GM21515 (cell line): ENCODE results near the gene KANK4.
"Not testable (repeated sequence)": the region's sequence is repeated elsewhere in the genome, so short reads cannot be mapped to it uniquely, and the experiment has no call there.

Source experiments
- ATAC-seq: cut with Tn5 transposase; IDR thresholded peaks from one replicate; pipeline ENCODE4 v1.9.1; 2021; ENCODE audit not compliant: unreplicated experiment

KANK4 gene

DNA sequence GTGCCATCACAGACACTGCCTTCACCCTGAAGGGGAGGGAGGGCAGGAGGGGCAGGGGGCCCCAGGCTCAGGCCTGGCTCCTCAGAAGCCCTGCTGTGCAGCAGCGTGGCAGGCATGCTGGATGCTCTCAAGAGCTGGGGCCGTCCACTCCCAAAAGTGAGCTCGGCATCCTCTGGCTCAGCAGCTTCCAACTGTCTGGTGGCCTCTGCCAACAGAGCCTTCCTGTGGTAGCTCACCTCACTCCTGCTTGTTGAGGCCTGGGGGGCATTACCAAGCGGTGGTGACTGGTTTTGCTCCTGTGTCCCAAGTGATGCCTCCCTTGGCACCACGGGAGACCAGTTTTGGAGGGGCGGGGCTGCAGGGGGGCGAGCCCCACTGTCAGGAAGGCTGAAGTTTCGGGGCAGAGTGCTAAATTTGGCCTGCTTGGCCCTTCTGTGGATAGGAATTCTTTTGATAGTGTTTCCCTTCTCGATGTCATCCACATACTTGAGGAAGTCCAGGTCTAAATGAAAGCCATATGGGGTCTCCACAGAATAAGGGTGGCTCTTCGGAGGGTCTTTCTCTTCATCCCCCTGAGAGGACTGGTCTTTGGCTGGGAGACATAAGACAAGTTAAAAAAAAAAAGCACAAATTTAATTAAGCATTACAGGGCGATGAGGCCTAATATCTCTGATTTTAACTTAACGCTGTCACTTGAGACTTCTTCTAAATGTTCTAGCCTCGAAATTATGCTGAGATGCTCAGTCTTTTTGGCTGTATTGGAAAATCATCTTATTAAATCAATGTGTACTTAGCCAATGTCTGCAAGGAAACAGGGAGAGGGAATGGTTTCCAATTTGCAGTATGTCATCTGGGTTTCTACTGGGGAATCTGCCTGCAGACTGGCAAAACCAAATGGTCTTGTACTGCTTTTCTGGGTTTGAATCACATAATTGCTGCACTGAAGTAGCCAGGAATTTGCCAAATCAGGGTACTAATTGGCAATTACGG is 44.4 kb downstream of the KANK4 start:
- no peak for ATAC-seq

DNA sequence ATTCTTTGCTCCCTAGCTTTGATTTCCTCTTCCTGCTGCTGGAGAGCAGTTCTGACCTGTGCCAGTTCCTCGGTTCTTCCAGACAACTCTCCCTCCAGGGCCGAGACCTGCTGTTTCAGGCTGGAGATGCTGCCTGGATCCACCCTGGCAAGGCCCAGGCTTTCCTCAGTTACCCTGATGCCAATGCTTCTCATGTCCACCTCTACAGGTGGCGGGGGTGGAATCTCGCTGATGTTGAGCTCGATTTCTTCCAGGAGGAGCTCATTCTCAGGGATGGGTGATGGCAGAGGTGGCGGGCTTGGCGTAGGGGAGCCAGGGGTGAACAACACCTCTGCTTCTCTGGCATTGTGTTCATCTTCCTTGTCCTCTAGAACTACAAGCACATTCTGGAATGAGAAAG is 45.3 kb downstream of the KANK4 start:
- no peak for ATAC-seq

DNA sequence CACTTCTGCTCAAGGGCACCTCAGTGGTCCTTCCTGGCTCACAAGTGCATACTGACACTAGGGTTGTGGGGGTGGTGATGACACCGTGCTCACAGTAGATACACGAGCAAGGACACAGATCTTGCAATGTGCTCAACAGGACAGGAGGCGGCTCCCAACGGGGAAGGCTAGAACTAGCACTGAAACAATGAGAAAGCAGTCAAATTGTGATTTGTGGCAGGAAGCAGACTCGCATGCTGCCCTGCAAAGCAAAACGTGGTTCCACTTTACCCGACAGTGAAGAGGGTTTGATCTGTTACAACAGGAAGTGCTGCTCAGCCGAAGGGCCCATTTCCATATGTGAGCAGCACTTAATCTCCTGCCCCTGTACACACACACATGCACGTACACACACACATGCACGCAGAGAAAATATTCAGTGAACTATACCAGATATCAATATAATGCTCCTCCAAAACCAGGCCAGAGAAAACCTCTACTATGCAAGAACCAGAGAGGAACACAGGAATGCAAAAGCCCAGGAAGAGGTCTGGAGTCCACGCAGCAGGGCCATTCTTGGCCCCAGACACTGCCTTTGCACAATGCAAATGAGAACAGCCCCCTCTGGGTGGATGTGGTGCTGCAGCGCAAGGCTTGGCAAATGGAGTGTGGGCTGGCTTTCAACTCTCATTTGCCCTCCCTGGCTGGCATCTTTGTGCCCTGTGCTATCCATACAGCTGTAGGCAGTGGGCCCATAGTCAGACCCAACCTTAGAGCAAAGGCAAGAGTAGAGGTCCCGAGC is 47.1 kb downstream of the KANK4 start:
- peak; percentile 90 for ATAC-seq

GRCh38 chr1:62271134-62271533 is 48.1 kb downstream of the KANK4 start:
- no peak for ATAC-seq

DNA sequence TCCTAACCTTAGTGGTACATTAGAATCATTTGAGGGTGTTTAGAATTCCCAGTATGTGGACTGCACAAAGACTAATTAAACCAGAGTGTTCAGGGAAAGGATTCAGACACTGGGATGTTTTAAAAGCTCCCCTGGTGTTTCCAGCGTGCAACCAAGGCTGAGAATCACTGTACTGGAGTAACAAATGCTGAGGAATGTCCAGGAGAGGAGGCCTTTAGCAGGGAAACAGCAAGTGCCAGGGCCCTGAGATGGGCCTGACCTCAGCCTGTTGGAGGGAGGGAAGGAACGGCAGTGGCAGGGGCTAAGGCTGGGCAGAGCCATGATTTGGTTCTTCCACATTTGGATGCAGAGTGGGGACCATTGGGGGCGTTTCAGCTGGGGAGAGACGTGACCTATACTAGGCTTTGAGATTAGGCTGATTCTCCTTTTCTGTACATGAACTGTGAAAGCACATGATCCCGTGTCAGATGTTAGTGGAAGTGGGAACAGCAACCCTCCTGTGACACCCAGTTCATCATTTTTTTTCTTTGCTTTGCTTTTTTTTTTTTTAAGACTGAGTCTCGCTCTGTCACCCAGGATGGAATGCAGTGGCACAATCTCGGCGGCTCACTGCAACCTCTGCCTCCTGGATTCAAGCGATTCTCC is 49.3 kb downstream of the KANK4 start:
- ATAC-seq, result no peak

GRCh38 chr1:62269439-62269838 is 49.8 kb downstream of the KANK4 start:
- no peak for ATAC-seq

DNA sequence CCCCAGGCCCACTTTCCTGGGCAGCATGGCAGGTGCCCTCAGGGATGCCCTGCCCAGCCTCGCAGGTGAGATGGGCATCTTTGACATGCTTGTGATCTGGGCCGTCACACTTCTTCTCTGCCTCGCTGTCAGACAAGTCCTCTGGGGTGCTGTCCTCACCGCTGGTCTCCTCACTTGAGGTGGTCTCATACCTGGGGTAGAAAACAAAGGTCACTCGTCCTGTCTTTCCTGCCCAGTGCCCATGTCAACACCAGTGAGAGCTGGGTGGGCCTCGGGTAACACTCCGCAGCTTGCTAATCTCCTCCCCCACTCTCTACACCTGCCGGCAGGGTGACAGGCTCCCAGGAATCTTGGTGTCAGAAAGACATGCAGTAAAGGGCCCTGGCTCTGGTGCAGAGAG is 50.9 kb downstream of the KANK4 start:
- ATAC-seq, result no peak

DNA sequence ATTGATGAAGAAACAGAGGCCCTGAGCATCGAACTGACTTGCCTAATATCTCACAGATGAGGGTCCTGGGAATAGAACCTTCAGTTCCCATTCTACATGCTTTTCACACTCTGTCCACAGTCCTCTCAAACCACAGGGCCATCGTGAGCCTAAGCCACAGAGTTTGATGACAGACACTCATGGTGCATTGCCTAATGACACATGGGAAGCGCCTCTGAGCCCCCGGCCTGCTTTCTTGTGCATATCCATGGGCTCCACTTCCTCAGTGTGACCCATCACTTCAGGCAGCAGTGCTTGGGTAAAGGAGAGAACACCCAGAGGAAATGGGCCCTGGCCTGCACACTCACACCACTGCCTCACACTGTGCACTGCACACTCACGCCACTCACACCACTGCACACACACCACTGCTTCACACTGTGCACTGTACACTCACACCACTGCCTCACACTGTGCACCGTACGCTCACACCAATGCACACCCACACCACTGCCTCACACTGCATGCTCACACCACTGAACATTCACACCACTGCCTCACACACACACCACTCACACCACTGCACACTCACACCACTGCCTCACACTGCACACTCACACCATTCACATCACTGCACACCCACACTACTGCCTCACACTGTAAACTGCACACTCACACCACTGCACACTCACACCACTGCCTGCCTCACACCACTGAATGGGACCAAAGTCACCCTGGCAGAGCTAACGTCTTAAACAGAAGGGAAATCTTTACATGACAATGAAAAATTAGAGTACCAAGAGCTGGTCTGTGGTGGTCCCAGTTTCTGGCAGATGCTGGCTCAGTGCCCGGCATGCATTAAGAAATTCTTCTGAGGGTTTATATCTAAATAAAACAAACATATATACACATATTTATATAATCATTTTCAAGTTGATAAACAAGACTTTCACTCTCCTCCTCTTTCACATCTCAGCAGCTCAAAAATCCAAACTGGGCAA is 53.0 kb downstream of the KANK4 start:
- no peak for ATAC-seq

DNA sequence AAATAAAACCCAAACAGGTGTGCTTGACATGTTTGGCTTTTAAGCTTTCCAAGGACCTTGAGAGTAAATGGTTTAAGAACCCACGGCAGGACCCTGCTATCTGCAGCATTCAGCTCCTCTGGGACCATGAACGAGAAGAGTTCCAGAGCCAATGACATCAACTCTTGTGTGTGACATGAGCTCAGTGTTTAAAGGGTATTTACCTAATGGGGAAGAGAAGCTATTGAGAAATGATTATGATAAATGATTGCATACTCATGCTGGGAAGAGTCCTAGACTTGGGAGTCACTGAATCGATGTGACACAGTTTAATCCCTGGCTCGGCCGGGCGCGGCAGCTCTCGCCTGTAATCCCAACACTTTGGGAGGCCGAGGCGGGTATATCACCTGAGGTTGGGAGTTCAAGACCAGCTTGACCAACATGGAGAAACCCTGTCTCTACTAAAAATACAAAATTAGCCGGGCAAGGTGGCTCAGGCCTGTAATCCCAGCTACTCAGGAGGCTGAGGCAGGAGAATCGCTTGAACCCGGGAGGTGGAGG is 55.4 kb downstream of the KANK4 start:
- ATAC-seq, result no peak

DNA sequence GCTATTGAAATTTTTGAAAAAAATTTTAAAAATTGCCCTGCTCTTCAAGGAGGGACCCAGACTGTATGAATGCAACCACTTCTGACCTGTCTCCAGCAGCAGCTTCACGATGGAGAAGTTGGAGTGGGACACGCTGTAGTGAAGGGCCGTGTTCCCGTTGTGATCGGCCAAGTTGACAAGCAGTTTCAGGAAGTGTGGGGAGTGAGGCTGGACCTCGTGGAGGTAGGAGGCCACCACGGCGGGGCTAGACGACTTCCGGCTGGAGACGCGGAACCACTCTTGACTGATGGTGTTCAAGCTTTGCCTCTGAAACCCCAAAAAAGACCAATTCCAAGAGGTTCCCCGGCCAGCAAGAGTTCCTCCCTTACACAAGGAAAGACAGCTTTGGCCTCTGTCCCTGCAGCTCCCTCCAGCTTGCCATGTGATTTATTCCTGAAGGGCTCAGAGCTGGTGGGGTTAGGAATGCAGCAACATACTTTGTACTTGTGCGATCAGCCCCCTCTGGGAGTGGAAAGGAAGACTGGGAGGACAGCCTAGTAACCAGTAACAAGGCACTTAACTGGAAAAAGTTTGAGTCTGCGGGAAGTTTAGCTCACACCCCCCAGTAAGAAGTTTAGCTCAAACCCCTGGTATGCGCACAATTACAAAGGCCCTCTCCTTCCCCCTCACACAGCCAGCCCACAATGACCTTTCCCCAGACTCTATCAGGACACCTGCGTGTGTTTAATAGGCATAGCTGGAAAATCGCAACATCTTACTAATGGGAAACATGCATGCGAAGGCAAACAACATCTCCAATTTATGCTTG is 56.0 kb downstream of the KANK4 start:
- ATAC-seq, result no peak

- no peak for ATAC-seq
Observed at GRCh38 chr1:62260688-62261087, 58.5 kb downstream of the KANK4 start.

GRCh38 chr1:62259551-62259950 is 59.7 kb downstream of the KANK4 start:
- no peak for ATAC-seq

GRCh38 chr1:62250126-62250726 is 69.0 kb downstream of the KANK4 start:
- ATAC-seq, result no peak

DNA sequence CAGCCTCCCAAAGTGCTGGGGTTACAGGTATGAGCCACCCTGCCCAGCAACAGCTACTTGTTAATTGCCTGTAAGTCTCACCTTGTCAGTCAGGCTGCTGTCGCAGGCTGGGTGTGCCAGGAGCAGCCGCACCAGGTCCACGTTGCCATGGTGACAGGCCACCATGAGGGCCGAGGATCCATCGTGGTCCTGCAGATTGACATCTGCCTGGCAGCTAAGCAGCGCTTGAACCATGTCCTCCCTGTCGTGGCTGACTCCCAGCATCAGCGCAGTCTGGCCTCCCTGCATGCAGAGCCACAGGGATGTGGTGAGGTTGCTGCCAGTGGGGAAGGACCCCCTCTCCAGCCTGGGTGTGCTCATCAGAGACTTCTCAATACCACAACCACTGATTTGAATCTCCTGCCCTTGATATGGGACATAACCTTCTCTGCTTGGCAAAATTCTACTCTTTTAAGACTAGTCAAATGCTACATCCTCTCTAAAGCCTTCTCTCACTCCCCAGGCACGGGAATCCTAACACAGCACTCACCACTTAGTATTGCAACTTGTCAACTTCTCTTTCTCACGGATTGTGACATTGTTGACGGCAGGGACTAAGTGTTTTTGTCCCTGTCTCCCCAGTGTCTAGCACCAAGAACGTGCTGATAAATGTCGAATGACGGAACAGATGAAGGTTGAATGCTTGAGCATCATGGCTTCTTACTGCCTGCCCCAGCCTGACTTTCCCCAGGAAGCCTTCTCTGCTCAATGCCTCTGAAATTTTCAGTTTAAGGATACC is 71.7 kb downstream of the KANK4 start:
- no peak for ATAC-seq

GRCh38 chr1:62245201-62245600 is 74.0 kb downstream of the KANK4 start:
- ATAC-seq, result no peak

DNA sequence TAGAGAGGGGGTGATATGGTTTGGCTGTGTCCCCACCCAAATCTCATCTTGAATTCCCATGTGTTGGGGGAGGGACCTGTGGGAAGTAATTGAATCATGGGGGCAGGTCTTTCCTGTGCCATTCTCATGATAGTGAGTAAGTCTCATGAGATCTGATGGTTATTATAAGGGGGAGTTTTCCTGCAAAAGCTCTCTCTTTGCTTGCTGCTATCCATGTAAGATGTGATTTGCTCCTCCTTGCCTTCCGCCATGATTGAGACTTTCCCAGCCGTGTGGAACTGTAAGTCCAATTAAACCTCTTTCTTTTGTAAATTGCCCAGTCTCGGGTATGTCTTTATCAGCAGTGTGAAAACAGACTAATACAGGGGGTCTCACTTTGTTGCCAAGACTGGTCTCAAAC is 74.9 kb downstream of the KANK4 start:
- ATAC-seq, result not testable (repeated sequence)

- no peak for ATAC-seq
Observed at GRCh38 chr1:62241371-62242131, 77.7 kb downstream of the KANK4 start.
